IPS-NIHi7 (cell line): ENCODE results near the gene ITSN1.

Experiments used
- DNase-seq: peaks from one replicate; pipeline ENCODE4 v3.0.0; 2012; ENCODE audit warnings: mixed read lengths; ENCODE audit errors: extremely low spot score

The ITSN1 gene

DNA sequence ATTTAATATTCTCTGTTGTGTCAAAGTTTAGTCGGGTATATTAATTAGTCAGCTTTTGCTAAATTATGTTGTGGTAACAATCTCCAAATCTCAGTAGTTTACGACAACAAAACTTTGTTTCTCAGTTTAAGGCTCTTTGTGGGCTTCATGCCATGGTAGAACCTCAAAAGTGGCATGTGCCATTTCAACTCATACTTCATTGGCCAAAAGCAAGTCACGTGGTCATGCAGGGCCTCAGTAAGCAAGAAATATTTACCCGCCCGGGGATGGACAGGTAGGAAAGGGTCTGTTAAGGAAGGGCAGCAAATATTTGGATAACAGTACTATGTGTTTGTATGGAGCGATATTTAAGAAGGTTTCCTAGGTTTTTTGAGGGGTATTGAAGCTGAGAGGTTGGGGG is 38.6 kb downstream of the ITSN1 start:
- DNase-seq, result no peak

GRCh38 chr21:33682992-33683627 is 40.8 kb downstream of the ITSN1 start:
- DNase-seq, result no peak

DNA sequence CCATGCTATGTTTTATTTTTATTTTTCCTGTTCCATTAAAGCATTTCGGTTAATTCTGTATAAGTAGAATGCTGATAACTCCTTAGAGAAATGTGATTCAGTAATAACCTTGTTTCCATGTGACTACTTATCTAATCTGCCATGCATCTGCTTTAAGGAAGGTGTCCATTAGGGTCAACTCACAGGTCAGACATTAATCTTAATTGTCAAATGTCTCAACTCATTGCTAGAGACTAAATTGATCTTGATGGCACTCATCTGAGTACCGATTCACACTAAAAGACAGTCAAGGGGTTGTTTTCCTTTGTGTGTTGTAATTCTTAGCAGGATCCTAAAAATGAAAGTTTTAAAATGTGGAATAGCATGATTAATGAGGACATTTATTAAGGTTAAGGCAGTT is 41.8 kb downstream of the ITSN1 start:
- no peak for DNase-seq

DNA sequence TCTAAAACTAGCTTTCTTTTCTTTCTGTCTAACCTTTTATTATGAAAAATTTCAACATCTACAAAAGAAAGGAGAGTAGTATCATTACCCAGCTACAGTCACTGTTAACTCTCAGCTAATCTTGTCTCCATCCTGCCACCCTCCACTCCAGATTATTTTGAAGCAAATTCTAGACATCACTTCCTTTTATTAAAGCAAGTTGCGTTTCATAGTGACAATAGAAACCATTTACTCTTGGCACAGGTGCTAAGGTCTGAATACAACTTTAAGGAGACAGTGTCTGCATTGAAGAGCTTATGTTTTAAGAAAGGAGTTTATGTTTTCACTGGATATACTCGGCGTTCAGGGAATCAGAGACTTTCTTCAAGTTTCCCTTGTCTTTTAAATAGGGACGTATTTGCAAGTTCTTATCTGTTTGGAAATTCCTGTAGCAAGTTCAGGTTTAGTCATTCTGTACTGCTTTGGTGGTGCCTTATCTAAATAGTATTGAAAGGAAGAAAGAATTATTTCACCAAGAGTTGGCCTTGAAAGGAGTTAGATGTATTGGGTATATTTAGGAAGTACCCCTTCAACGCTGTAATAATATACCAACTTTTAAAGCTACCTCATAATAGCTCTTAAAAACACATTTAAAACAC is 42.7 kb downstream of the ITSN1 start:
- no peak for DNase-seq

GRCh38 chr21:33685613-33686197 is 43.4 kb downstream of the ITSN1 start:
- no peak for DNase-seq

DNA sequence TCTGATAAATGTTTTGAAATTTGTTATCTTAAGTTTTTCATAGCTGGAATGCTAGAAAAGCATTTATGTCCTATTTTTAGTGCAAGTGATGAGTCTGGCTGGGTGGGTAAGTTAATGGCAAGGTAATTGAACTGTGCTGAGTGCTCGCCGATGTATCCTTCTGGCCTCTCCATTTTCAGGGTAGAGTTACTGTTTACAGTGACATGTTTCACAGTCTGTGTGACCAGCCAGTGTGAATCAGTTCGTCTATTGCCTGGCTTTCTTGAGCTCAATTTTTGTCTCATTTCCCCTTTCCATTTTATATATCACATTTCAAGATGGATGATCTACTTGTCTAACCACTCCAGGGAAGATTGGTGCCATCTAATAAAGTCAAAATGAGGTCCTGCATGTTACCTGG is 44.1 kb downstream of the ITSN1 start:
- DNase-seq, result no peak

- no peak for DNase-seq
These were observed 45.3 kb downstream of the ITSN1 start for GRCh38 chr21:33687634-33688033.

DNA sequence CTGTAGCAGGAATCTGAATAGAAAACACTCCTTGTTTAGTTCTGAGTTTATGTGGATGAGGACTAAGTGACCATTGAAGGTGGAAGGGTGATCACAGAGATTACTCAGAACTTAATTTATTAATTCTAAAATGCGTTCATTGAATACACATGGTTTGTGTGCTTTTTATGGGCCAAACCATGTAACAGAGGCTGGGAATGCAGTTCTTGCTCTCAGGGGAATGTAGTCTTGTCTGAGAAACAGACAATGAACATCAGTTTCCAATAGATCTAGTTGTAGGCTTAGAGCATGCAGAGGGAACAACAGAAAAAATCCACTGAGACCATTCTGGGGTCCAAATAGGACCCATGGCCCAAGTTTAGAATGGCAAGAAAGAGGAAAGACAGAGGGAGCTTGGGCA is 46.1 kb downstream of the ITSN1 start:
- no peak for DNase-seq

DNA sequence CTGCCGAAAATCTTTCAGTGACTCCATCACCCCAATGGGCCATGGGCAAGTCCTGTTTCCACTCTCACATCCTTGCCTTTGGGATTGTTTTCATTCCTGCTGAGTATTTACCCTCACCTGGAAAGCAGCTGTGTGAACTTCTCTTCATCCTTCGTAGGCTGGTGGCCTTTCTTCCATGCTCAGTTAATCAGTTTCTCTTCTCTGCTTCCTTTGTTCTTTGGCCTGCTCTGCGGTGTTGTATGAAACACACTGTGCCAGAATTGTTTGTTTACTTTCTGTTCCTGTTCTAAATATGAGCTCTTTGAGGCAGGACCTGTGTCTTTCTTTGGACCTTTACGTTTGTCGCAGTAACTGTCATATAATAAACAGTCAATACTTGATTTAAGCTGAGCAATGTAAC is 48.6 kb downstream of the ITSN1 start:
- no peak for DNase-seq

- DNase-seq, result no peak
These were observed 49.8 kb downstream of the ITSN1 start for GRCh38 chr21:33691945-33692603.

- no peak for DNase-seq
These were observed 53.5 kb downstream of the ITSN1 start for GRCh38 chr21:33695813-33696212.

GRCh38 chr21:33696465-33696864 is 54.2 kb downstream of the ITSN1 start:
- DNase-seq, result no peak

DNA sequence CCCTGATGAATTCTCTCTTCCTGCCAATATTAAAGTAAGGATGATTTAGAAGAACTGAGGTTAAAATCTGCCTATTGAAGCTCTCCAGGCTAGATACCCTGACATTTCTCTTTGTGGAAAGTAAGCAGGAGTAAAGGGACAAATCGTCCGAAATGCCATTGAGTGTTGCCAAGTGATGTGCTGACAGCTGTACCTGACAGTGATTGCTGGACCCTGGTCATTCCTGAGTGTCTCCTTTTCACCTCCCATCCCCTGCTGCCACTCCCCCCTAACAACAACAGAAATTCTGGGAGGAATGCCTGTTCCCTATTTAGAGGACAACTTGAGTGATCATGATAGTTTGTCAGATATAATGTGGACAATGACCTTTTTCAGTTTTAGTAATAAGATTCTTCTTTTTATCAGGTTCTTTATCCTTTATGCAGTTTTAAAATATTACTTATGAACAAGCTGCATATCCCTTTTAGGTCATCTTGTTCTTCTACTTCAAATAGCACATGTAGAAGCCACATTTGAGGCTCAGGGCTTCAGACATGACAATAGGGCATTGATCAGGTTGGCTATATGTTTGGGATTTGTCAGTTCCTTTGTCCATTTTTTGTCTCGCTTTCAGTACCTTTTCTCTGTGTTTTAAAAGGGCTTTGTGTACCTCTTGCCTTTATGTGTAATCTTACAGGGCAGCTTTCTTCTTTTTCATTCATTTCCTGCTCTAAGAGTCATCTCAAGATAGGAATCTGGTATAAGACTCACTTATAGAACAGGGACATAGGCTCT is 56.0 kb downstream of the ITSN1 start:
- DNase-seq, result no peak

DNA sequence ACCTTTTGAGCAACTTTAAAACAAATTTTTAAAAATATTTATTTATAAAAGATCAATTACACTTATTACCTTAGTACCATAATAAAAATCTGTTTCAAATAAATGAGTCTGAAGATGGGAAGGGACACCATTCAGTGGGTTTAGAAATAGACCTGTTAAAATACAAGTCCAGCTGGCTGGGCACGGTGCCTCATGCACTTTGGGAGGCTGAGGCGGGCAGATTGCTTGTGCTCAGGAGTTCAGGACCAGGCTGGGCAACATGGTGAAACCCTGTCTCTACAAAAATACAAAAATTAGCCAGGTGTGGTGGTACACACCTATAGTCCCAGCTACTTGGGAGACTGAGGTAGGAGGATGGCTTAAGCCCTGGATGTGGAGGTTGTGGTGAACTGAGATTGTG is 57.0 kb downstream of the ITSN1 start:
- DNase-seq, result no peak

DNA sequence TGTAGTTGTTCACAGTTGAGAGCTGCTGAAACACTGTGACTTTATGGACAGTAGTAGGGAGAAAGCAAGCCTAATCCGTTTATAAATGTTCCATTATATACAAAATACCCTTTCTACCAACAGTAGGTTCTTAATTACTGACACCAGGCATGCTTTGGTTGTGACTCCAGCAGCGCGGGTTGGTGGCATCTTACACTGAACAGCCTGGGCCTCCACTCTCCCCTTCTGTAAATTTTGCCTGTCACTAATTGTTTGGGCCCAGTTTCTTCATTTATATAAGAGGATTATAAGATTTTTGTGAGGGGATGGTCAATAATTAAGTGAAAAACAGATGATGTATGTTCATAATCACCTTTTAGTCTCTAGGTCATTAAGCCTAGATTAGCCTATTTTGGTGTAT is 58.2 kb downstream of the ITSN1 start:
- DNase-seq, result no peak

GRCh38 chr21:33703750-33704606 is 61.7 kb downstream of the ITSN1 start:
- peak; percentile 27 for DNase-seq

- no peak for DNase-seq
These were observed 65.5 kb downstream of the ITSN1 start for GRCh38 chr21:33707846-33708245.

GRCh38 chr21:33708874-33709273 is 66.6 kb downstream of the ITSN1 start:
- DNase-seq, result no peak

- no peak for DNase-seq
These were observed 69.9 kb downstream of the ITSN1 start for GRCh38 chr21:33712022-33712803.

GRCh38 chr21:33721081-33721480 is 78.8 kb downstream of the ITSN1 start:
- no peak for DNase-seq
